IgD-negative memory B cell (primary cell): ENCODE results near the gene BNIP5. TPM values are rescaled to one million over a fixed set of nuclear protein-coding genes. Genes with fewer than 3 reads are reported as not detected.
A peak's percentile ranks its signal among the peaks of the same experiment; 100 is the strongest.

Experiments used
- H3K27ac Mint-ChIP-seq, 3 donors: one replicate each; pipeline ENCODE4 v1.8.0; 2020 to 2022; ENCODE audit warnings: mild to moderate bottlenecking in 3 of 3, mixed read lengths in 3 of 3, moderate library complexity in 1 of 3
- H3K27me3 Mint-ChIP-seq: one replicate; pipeline ENCODE4 v1.8.0; 2021; ENCODE audit warnings: mixed read lengths
- H3K36me3 Mint-ChIP-seq: one replicate; pipeline ENCODE4 v1.8.0; 2020; ENCODE audit warnings: mild to moderate bottlenecking, mixed read lengths
- H3K4me1 Mint-ChIP-seq, 3 donors: one replicate each; pipeline ENCODE4 v1.8.0; 2020 to 2022; ENCODE audit warnings: mixed read lengths in 3 of 3, mild to moderate bottlenecking in 1 of 3
- H3K4me3 Mint-ChIP-seq, 4 donors: one replicate each; pipeline ENCODE4 v1.8.0; 2020 to 2022; ENCODE audit warnings: mild to moderate bottlenecking in 4 of 4, mixed read lengths in 4 of 4, moderate library complexity in 3 of 4
- H3K9me3 Mint-ChIP-seq, 3 donors: one replicate each; pipeline ENCODE4 v1.8.0; 2020 to 2021; ENCODE audit warnings: mixed read lengths in 3 of 3, mild to moderate bottlenecking in 1 of 3
- polyA plus RNA-seq: library from polyadenylated mRNA; unstranded; fragments of 300-500 nt; fragmentation: Illumina TruSeq; gene quantifications from one replicate; pipeline ENCODE4 v1.2.3, GENCODE V29; 2021

Gene BNIP5
- polyA plus RNA-seq, 1 donor from 2014 or later: not detected

DNA sequence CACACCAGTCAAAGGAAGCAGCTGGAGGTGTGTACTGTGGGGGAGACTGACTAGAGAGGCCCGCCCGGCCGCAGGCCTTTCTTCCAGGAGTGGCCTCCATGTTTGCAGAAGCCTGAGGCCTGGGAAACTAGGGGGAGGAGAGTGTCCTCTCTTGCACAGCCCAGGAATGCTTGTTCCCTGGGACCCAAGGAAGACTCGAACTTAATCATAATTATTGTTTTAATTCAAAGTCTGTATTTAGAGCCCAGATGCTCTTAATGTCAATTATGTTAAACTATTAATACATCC, 23.1 kb downstream of the BNIP5 start:
- Mint-ChIP-seq H3K9me3 (no peaks in the 10 kb centered on the region), H3K27ac (no peak overlapping the region), H3K4me3 (peak overlapping the region in 2 of 4 donors; percentile 42 to 61), H3K36me3 (no peaks in the 10 kb centered on the region), H3K27me3 (peaks cover 2% of the 10 kb centered on the region), H3K4me1 (peaks cover 15 to 20% (median 17%) of the 10 kb centered on the region in 3 donors)

DNA sequence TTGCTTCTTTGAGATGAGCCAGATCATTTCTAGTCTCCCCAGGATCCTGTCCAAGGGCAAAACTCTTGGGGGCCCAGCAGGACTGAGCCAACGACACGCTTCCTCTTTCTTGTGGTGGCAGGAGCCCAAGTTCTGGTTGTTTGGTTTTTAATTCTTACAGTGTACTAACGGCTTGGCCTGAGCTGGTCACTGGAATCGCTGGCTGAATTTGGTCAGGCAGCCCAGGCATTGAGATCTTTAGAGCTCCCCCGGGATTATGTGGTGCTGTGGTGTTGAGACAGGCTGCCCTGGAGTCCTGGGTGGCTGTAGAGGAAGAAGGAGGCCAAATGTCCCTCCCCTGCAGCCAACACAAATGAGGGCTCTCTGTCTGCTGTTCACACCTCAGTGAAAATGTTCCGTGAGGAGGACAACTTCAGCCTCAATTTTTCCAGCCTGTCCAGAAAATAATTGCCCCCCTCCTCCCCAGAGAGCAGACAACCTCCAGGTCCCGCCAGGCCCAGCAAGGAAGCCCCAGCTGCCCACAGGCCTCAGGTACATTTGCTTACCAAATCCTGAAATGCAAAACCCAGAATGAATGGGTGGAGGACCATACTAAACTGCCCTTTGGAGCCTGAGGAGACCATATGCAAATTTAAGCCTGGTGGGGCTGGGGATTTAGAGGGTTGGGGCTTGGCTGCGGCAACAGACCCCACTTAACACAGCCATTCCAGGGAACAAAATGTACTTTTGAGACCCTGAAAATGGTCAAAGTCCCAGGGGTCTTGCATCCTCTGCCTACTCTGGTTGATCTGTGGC, 23.6 kb downstream of the BNIP5 start:
- Mint-ChIP-seq H3K27ac (peak overlapping the region in 1 of 3 donors; percentile 3), H3K9me3 (no peaks in the 10 kb centered on the region), H3K36me3 (no peaks in the 10 kb centered on the region), H3K4me1 (peaks cover 15 to 20% (median 17%) of the 10 kb centered on the region in 3 donors), H3K4me3 (peak overlapping the region in 3 of 4 donors; percentile 44 to 81 (median 61)), H3K27me3 (peaks cover 2% of the 10 kb centered on the region)

DNA sequence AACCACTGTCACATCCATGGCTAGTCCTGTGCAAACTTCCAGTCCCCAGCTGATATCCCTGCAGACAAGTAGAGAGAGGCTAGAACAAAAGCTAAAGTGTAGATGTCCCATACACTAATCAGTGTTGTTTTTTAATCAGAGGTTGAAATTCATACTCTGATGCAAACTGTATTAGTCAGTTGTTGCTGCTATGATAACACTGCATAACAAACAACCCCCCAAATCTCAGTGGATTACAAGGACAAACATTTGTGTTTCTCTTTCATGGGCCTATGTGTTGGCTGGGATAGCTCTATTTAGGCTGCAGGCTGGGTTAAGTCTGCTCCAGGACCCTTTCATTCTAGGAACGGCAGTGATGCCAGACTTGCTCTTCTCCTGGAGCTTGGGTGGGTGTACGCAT, 26.8 kb downstream of the BNIP5 start:
- Mint-ChIP-seq H3K36me3 (no peaks in the 10 kb centered on the region), H3K27ac (no peak overlapping the region), H3K4me1 (peaks cover 15 to 20% (median 17%) of the 10 kb centered on the region in 3 donors), H3K27me3 (peaks cover 2% of the 10 kb centered on the region), H3K9me3 (no peaks in the 10 kb centered on the region), H3K4me3 (peak overlapping the region in 1 of 4 donors; percentile 62)

DNA sequence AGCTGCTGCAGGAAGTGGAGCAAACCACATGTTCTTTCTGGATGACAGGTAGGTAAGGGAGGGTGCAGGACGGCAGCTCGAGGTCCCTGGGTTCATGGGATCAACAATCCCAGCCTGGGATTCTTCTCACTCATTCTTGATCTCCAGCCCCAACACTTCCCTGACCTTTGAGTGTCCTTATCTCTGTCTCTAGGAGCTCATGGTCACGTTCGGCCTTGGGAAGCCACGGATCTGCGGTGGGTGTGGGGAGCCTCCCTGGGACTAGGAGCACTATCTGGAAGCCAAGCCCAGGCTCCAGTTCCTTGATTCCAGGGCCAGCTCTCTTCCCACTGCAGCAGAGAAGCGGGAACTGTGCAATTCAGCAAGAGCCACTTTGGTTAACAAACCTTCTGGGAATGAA, 27.5 kb downstream of the BNIP5 start:
- Mint-ChIP-seq H3K27ac (no peak overlapping the region), H3K27me3 (peaks cover 2% of the 10 kb centered on the region), H3K4me3 (no peak overlapping the region), H3K4me1 (peaks cover 12 to 17% (median 13%) of the 10 kb centered on the region in 3 donors), H3K36me3 (no peaks in the 10 kb centered on the region), H3K9me3 (no peaks in the 10 kb centered on the region)

DNA sequence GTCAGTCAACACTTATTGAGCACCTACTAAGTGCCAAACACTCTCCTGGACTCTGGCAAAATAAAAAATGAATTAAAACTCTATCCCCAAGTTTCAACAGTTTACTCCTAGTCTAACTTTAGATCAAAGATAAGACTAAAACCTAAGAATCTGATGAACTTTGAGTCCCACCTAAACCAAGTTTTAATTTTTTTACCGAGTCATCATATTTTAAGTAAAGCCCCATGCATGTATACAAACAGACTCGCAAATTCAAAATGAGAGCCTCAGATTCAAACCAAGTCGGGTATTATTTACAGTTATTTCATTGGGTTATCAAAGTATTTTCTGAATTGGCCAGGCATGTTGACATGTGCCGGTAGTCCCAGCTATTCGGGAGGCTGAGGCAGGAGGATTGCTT, 28.2 kb downstream of the BNIP5 start:
- no peak overlapping the region for H3K4me3 Mint-ChIP-seq
- H3K27me3 Mint-ChIP-seq: peaks cover 2% of the 10 kb centered on the region
- H3K9me3 Mint-ChIP-seq: no peaks in the 10 kb centered on the region
- H3K27ac Mint-ChIP-seq: no peak overlapping the region
- H3K4me1 Mint-ChIP-seq: peaks cover 9 to 13% (median 11%) of the 10 kb centered on the region in 3 donors
- H3K36me3 Mint-ChIP-seq: no peaks in the 10 kb centered on the region

DNA sequence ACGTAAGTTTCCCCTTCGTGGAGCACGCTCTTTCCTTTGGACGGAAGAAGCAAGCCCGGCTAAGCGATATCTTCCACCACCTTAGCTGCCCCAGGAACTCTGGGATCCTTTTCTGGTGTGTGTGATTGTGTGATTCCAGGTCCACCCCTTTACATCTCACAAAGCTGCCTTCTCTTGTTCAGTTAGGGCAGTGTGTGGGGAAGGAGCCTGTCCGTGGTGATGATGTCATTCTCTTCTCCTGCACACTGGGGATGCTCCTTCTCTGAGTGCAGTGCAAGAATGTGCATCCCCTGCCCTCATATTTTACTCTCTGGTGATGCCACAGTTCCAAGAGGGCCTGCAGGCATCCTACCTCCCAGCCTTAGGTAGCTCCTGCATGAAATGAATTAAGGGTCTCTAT, 30.3 kb downstream of the BNIP5 start:
- Mint-ChIP-seq H3K36me3 (peaks cover 3% of the 10 kb centered on the region), H3K9me3 (no peaks in the 10 kb centered on the region), H3K4me3 (peak overlapping the region in 1 of 4 donors; percentile 13), H3K4me1 (peaks cover 5 to 7% (median 6%) of the 10 kb centered on the region in 3 donors), H3K27ac (no peak overlapping the region), H3K27me3 (peaks cover 10% of the 10 kb centered on the region)

DNA sequence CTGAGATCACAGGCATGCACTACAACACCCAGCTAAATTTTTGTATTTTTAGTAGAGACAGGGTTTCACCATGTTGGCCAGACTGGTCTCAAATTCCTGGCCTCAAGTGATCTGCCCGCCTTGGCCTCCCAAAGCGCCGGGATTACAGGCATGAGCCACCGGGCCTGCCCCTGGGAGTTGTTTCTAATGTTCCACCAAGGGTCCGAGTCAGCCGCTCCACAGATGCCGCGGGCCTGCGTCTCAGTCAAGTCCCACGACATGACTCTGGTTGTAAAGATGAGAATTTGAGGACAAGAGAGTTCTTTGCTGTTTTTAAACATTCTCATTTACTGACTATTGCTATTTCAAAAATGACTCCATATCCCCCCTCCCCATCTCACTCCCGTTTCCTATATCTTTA, 30.8 kb downstream of the BNIP5 start:
- Mint-ChIP-seq H3K4me3 (no peak overlapping the region), H3K9me3 (no peaks in the 10 kb centered on the region), H3K4me1 (peaks cover 5 to 7% (median 6%) of the 10 kb centered on the region in 3 donors), H3K27ac (no peak overlapping the region), H3K36me3 (peaks cover 3% of the 10 kb centered on the region), H3K27me3 (peaks cover 14% of the 10 kb centered on the region)

DNA sequence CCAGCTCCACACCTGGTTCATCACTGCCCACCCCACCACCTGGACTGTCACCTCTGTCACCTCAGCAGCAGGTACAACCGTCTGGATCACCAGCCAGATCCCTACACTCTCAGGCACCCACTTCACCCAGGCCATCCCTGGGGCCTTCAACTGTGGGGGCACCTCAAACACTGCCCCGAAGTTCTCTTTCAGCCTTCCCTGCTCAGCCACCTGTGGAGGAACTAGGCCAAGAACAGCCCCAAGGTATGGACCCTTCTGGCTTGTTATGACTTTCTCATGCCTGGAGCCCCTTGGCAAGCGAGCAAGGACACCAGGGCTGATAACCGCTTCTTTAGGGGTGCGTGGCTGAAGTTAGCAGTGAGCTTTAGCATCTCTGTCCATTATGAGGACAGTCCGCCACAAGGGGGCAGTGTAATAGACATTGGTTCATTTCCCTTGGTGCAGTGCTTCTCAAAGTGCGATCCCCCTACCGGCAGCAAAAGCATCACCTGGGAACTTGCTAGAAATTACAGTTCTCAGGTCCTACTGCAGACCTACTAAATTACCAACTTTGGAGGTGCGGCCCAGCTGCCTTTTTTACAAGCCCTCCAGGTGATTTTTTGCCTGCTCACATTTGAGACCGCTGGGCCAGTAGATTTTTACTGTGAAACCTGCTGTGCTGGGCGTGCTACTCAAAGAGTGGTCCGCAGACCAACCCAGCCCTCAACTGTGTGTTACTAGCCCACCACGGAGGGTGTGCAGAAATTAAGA, 34.3 kb downstream of the BNIP5 start:
- Mint-ChIP-seq H3K4me3 (no peak overlapping the region), H3K27ac (peak overlapping the region in 1 of 3 donors; percentile 81), H3K9me3 (no peaks in the 10 kb centered on the region), H3K27me3 (peaks cover 15% of the 10 kb centered on the region), H3K36me3 (peaks cover 8% of the 10 kb centered on the region), H3K4me1 (peaks cover 5 to 7% (median 6%) of the 10 kb centered on the region in 3 donors)

DNA sequence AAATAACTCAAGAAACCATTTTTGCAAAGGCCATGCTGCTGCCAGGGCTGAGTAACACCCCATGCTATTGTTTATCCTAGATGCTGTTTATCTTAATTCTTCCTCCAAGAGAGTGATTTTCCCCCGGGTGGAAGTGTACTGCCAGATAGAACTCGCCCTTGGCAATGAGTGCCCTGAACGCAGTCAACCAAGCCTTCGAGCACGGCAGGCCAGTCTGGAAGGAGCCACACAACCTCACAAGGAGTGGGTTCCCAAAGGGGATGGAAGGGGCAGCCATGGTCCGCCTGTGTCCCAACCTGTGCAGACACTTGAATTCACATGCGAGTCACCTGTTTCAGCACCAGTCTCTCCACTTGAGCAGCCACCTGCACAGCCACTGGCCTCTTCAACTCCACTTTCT, 34.9 kb downstream of the BNIP5 start:
- Mint-ChIP-seq H3K4me3 (no peak overlapping the region), H3K4me1 (peaks cover 5 to 7% (median 6%) of the 10 kb centered on the region in 3 donors), H3K27ac (no peak overlapping the region), H3K36me3 (peaks cover 8% of the 10 kb centered on the region), H3K9me3 (no peaks in the 10 kb centered on the region), H3K27me3 (peaks cover 15% of the 10 kb centered on the region)

DNA sequence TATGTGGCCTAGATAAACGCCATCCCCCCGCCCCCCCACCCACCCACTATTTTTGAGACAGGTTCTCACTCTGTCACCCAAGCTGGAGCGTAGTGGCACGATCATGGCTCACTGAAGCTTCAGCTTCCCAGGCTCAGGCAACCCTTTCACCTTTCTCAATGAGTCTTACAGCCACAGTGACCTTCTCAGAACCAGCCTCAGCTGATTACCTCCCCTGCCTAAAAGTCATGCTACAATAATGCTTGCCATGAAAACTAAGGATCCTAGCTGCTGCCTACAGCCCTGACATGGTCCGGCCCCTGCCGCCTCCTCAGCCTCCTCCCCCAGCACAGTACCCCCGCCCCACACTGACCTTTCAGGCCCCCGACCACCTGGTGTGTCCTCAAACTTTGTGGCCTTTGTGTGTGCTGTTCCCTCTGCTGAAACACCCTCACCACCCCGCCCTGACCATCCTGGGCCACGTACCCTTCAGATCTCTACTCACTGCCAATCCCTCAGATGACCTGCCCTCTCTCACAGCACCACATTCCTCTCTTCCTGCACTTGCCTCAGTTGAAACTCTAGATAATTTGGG, 35.5 kb downstream of the BNIP5 start:
- H3K9me3 Mint-ChIP-seq: no peaks in the 10 kb centered on the region
- H3K4me1 Mint-ChIP-seq: peaks cover 5 to 7% (median 6%) of the 10 kb centered on the region in 3 donors
- no peak overlapping the region for H3K27ac Mint-ChIP-seq
- no peak overlapping the region for H3K4me3 Mint-ChIP-seq
- peaks cover 8% of the 10 kb centered on the region for H3K36me3 Mint-ChIP-seq
- peaks cover 15% of the 10 kb centered on the region for H3K27me3 Mint-ChIP-seq

DNA sequence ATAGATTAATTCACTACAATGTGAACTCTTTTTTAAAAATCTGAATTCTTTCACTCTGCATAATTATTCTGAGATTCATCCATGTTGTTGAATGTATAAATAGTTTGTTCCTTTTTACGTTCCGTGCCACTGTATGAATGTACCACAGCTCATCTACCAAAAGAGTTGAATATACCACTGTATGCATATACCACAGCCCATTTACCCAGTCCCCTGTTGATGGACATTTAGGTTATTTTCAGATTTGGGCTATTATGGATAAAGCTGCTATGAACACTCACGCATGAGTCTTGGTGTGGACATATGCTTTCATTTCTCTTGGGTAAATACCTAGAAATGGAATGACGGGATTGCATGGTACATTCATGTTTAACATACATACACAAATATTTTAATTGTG, 38.7 kb downstream of the BNIP5 start:
- no peaks in the 10 kb centered on the region for H3K9me3 Mint-ChIP-seq
- peak overlapping the region in 1 of 3 donors; percentile 9 for H3K27ac Mint-ChIP-seq
- no peak overlapping the region for H3K4me3 Mint-ChIP-seq
- H3K27me3 Mint-ChIP-seq: peaks cover 26% of the 10 kb centered on the region
- H3K36me3 Mint-ChIP-seq: peaks cover 8% of the 10 kb centered on the region
- H3K4me1 Mint-ChIP-seq: peaks cover 5 to 7% (median 6%) of the 10 kb centered on the region in 3 donors

DNA sequence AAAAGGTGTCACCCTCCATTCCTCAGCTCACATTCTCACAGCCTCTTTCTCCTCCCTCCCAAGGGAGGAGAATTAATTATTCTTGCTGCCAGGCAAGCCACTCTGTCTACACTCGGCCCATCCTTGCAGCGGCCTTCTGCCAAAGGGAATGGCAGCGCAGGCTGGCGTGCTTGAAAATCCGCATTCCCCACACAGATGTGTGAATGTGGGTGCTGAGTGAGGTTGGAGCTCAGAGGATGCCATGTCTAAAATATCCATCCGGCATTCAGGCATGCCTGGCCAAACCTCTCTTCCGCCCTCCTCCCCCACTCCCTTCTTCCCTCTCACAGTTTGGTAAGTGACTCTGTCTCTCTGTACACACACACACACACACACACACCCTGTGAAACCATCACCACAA, 39.2 kb downstream of the BNIP5 start:
- no peak overlapping the region for H3K27ac Mint-ChIP-seq
- H3K4me1 Mint-ChIP-seq: peaks cover 2 to 4% (median 3%) of the 10 kb centered on the region in 3 donors
- peaks cover 8% of the 10 kb centered on the region for H3K36me3 Mint-ChIP-seq
- H3K9me3 Mint-ChIP-seq: no peaks in the 10 kb centered on the region
- H3K4me3 Mint-ChIP-seq: no peak overlapping the region
- H3K27me3 Mint-ChIP-seq: peaks cover 26% of the 10 kb centered on the region

DNA sequence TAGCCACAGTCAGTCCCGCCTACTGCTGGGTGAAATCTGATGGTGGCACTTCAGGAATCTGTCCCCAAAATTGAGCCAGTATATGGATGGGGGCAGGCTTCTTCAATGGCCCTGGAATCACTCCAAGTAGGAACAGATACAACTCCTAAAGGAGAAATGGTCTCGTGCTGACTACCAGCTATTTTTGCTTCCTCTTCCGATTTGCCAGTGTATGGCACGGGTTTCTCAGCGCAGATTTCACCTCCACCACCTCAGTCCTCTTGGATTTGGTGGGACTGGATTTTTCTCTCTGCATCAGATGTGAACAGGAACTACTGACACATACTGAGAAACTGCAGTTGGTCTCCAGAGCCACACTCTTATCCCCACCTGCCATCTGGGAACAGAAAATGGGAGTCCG, 39.6 kb downstream of the BNIP5 start:
- Mint-ChIP-seq H3K4me1 (no peaks in the 10 kb centered on the region), H3K27me3 (peaks cover 22% of the 10 kb centered on the region), H3K4me3 (no peak overlapping the region), H3K9me3 (peaks cover 0 to 2% (median 0%) of the 10 kb centered on the region in 3 donors), H3K27ac (no peak overlapping the region), H3K36me3 (peaks cover 5% of the 10 kb centered on the region)

DNA sequence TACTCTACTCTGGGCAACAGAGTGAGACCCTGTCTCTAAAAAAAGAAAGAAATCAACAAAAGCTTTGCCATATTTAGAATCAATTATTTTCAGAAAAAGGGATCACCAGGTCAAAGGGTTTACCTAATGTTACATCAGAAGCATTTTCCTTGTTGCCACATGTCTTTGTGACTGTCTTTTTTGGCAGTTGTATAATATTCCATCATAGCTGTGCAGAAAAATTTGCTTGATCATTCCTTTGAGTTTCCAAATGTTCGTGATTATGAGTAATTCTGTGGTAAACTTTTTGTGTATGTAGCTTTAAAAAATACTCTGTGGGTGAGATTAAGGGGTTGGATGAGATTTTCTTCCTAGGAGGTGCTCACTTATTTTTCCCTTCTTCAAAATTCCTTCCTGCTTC, 40.4 kb downstream of the BNIP5 start:
- Mint-ChIP-seq H3K4me3 (no peak overlapping the region), H3K27me3 (peaks cover 15% of the 10 kb centered on the region), H3K4me1 (no peaks in the 10 kb centered on the region), H3K36me3 (peaks cover 5% of the 10 kb centered on the region), H3K27ac (no peak overlapping the region), H3K9me3 (peaks cover 0 to 2% (median 0%) of the 10 kb centered on the region in 3 donors)

DNA sequence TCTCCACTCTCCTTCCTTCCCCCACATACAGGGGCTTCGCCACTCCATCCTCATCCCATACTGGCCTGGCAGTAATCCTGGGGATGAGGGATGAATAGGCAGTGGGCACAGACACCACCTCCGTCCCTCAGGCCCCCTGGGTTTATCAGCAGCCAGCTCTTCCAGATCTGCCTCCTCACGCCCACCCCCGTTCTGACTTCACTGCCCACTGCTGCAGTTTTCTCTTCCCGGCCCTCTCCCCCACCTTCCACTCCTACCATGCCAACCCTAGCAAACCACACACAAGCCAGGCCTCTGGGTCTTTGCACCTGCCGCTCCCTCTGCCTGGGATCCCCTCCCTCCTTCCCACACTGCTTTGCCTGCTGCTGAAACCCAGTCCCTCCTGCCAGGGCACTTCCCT, 44.5 kb downstream of the BNIP5 start:
- Mint-ChIP-seq H3K27me3 (peaks cover 23% of the 10 kb centered on the region), H3K36me3 (no peaks in the 10 kb centered on the region), H3K9me3 (peaks cover 0 to 2% (median 0%) of the 10 kb centered on the region in 3 donors), H3K27ac (no peak overlapping the region), H3K4me3 (no peak overlapping the region), H3K4me1 (no peaks in the 10 kb centered on the region)
